Panc1 (cell line): ENCODE data around the gene STARD13. TPM values are rescaled to one million over a fixed set of nuclear protein-coding genes. Genes with fewer than 3 reads are reported as not detected.

Experiments used
- ATAC-seq: fragments of 200-7000 bp; cut with Tn5 transposase; 2 replicates; pipeline ENCODE4 v1.9.1; 2020; ENCODE audit warnings: mild to moderate bottlenecking, moderate library complexity
- BruUV-seq: library from RNA; stranded (reverse); fragments of 400-500 nt; replicated peaks from 2 replicates; lab custom pipeline; 2021; lab: Mats Ljungman, UMichigan
- CTCF ChIA-PET: fragments of 300-600 bp; sonication (Branson Sonifier 250); formaldehyde crosslinking; loops from one replicate; lab custom pipeline; 2022; ENCODE audit warnings: antibody characterized with exemption; lab: Charles Lee
- POLR2A ChIA-PET: fragments of 300-600 bp; sonication (Branson Sonifier 250); formaldehyde crosslinking; loops from one replicate; lab custom pipeline; 2022; ENCODE audit warnings: antibody characterized with exemption; lab: Charles Lee
- DNase-seq: peaks from one replicate; pipeline ENCODE4 v3.0.0-alpha.2; 2010; ENCODE audit warnings: low read depth, low spot score
- H3K27ac ChIP-seq: 2 replicates; pipeline ENCODE4 v1.5.1; 2011; ENCODE audit warnings: mild to moderate bottlenecking, low read length, inconsistent platforms
- H3K27me3 ChIP-seq: fragments of 200-500 bp; sonication (Bioruptor generic); 2 replicates; pipeline ENCODE4 v1.6.0; 2014; ENCODE audit warnings: low read length, inconsistent platforms; ENCODE audit not compliant: control insufficient read depth, insufficient read depth
- H3K36me3 ChIP-seq: fragments of 200-500 bp; sonication (Bioruptor generic); 2 replicates; pipeline ENCODE4 v1.5.1; 2014; ENCODE audit warnings: inconsistent platforms, mild to moderate bottlenecking, low read length, moderate library complexity; ENCODE audit not compliant: control insufficient read depth, insufficient read depth
- H3K4me1 ChIP-seq: 2 replicates; pipeline ENCODE4 v1.5.1; 2011; ENCODE audit warnings: inconsistent platforms, mild to moderate bottlenecking, low read length, moderate library complexity; ENCODE audit not compliant: control insufficient read depth, insufficient read depth
- H3K4me3 ChIP-seq, 2 experiments: 2 replicates each; pipeline ENCODE4 v1.5.1; 2011 to 2012; ENCODE audit warnings: low read depth in 2 of 2, low read length in 2 of 2, mild to moderate bottlenecking in 2 of 2, inconsistent platforms in 1 of 2, moderate library complexity in 1 of 2
- H3K9me3 ChIP-seq: fragments of 200-500 bp; sonication (Bioruptor generic); 2 replicates; pipeline ENCODE4 v1.5.1; 2014; ENCODE audit warnings: low read depth, mild to moderate bottlenecking, inconsistent platforms, low read length, moderate library complexity; ENCODE audit not compliant: control insufficient read depth, insufficient read depth
- POLR2AphosphoS5 ChIP-seq: IDR thresholded peaks from 2 replicates; pipeline ENCODE4 v1.6.1; 2012; ENCODE audit warnings: mild to moderate bottlenecking, low read depth, low read length, moderate library complexity
- SIN3A ChIP-seq: IDR thresholded peaks from 2 replicates; pipeline ENCODE4 v1.6.1; 2012; ENCODE audit warnings: low read depth, mild to moderate bottlenecking, low read length, moderate library complexity, borderline replicate concordance; ENCODE audit not compliant: insufficient read depth
- TCF7L2 ChIP-seq: IDR thresholded peaks from 2 replicates; pipeline ENCODE4 v1.6.1; 2011; ENCODE audit warnings: mild to moderate bottlenecking, low read depth, low read length, inconsistent platforms
- in situ Hi-C: cut with HindIII; loops from 2 replicates; pipeline ENCODE4 v1.10.0; 2016; ENCODE audit warnings: low sequenced_read_pairs, low pct_unique_long_range_greater_than_20kb
- intact Hi-C: fragments of 100-400 bp; cut with micrococcal nuclease; formaldehyde crosslinking; loops from one replicate; pipeline ENCODE4 v1.10.0; 2022; ENCODE audit not compliant: unreplicated experiment
- total RNA-seq: library from RNA; stranded (reverse); gene quantifications from one replicate; pipeline ENCODE4 v1.2.1, GENCODE V29; 2021; ENCODE audit not compliant: unreplicated experiment
- TF ChIP-seq, protein P1 (sequence below), 2 experiments: IDR thresholded peaks; 2 replicates each; pipeline ENCODE4 v1.6.1; 2011 to 2012; ENCODE audit warnings: low read depth in 2 of 2, control low read depth in 1 of 2, low read length in 1 of 2, mild to moderate bottlenecking in 1 of 2, moderate library complexity in 1 of 2; ENCODE audit not compliant: insufficient read depth in 1 of 2
- TF ChIP-seq, protein P2 (sequence below): fragments of 450-650 bp; IDR thresholded peaks from 2 replicates; pipeline ENCODE4 v1.5.1; 2017; ENCODE audit warnings: mild to moderate bottlenecking

Gene STARD13
- total RNA-seq, 1 experiment from 2014 or later, result 6.5 TPM

GRCh38 chr13:33186861-33187291 lies 98.7 kb downstream of the STARD13 start:
- no peak for TF ChIP-seq POLR2AphosphoS5
- TF ChIP-seq, protein P1, sequence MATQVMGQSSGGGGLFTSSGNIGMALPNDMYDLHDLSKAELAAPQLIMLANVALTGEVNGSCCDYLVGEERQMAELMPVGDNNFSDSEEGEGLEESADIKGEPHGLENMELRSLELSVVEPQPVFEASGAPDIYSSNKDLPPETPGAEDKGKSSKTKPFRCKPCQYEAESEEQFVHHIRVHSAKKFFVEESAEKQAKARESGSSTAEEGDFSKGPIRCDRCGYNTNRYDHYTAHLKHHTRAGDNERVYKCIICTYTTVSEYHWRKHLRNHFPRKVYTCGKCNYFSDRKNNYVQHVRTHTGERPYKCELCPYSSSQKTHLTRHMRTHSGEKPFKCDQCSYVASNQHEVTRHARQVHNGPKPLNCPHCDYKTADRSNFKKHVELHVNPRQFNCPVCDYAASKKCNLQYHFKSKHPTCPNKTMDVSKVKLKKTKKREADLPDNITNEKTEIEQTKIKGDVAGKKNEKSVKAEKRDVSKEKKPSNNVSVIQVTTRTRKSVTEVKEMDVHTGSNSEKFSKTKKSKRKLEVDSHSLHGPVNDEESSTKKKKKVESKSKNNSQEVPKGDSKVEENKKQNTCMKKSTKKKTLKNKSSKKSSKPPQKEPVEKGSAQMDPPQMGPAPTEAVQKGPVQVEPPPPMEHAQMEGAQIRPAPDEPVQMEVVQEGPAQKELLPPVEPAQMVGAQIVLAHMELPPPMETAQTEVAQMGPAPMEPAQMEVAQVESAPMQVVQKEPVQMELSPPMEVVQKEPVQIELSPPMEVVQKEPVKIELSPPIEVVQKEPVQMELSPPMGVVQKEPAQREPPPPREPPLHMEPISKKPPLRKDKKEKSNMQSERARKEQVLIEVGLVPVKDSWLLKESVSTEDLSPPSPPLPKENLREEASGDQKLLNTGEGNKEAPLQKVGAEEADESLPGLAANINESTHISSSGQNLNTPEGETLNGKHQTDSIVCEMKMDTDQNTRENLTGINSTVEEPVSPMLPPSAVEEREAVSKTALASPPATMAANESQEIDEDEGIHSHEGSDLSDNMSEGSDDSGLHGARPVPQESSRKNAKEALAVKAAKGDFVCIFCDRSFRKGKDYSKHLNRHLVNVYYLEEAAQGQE (IDR thresholded peaks at IDR 0.05; ENCODE audit: insufficient read depth in 1 of 2, low read depth in 2 of 2, low read length in 1 of 2), result no peak
- TF ChIP-seq TCF7L2, result no peak
- TF ChIP-seq, protein P2, sequence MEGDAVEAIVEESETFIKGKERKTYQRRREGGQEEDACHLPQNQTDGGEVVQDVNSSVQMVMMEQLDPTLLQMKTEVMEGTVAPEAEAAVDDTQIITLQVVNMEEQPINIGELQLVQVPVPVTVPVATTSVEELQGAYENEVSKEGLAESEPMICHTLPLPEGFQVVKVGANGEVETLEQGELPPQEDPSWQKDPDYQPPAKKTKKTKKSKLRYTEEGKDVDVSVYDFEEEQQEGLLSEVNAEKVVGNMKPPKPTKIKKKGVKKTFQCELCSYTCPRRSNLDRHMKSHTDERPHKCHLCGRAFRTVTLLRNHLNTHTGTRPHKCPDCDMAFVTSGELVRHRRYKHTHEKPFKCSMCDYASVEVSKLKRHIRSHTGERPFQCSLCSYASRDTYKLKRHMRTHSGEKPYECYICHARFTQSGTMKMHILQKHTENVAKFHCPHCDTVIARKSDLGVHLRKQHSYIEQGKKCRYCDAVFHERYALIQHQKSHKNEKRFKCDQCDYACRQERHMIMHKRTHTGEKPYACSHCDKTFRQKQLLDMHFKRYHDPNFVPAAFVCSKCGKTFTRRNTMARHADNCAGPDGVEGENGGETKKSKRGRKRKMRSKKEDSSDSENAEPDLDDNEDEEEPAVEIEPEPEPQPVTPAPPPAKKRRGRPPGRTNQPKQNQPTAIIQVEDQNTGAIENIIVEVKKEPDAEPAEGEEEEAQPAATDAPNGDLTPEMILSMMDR, result no peak
- TF ChIP-seq SIN3A, result no peak
- Histone ChIP-seq H3K9me3 (no peaks in the 10 kb centered on the region), H3K4me3 (no peak overlapping the region), H3K36me3 (no peaks in the 10 kb centered on the region), H3K27me3 (no peaks in the 10 kb centered on the region), H3K4me1 (peaks cover 3% of the 10 kb centered on the region; the same call in 1 of the 2 replicates), H3K27ac (no peak overlapping the region)
- in situ Hi-C loops, result no loop called here
- ATAC-seq (no peak), DNase-seq (peak; percentile 17)
- ChIA-PET POLR2A (no interaction called here), CTCF (no interaction called here)
- no TSS peak for BruUV-seq
- intact Hi-C loops, result no loop called here

- Histone ChIP-seq H3K9me3 (no peaks in the 10 kb centered on the region), H3K4me1 (peaks cover 3% of the 10 kb centered on the region; the same call in 1 of the 2 replicates), H3K36me3 (no peaks in the 10 kb centered on the region), H3K4me3 (no peak overlapping the region), H3K27me3 (no peaks in the 10 kb centered on the region), H3K27ac (no peak overlapping the region)
- POLR2A ChIA-PET, result no interaction called here
- BruUV-seq, result no TSS peak
- intact Hi-C loops (no loop called here), in situ Hi-C loops (no loop called here)
- CTCF ChIA-PET, result no interaction called here
- ATAC-seq (no peak), DNase-seq (no peak)
- TF ChIP-seq, protein P1 (IDR thresholded peaks at IDR 0.05; ENCODE audit: insufficient read depth in 1 of 2, low read depth in 2 of 2, low read length in 1 of 2), result no peak
- TF ChIP-seq POLR2AphosphoS5, result no peak
- TF ChIP-seq, protein P2, result no peak
- no peak for TF ChIP-seq TCF7L2
- TF ChIP-seq SIN3A, result no peak
These were observed 99.7 kb downstream of the STARD13 start for GRCh38 chr13:33185853-33186252.
